GM23338 (cell line): Measurements from ENCODE around the gene SLC17A5. TPM values are rescaled to one million over a fixed set of nuclear protein-coding genes. Genes with fewer than 3 reads are reported as not detected.

Experiments used
- ATAC-seq: fragments of 200-7000 bp; cut with Tn5 transposase; 3 replicates; pipeline ENCODE4 v1.9.1; 2020
- DNase-seq: peaks from one replicate; pipeline ENCODE4 v3.0.0-alpha.2; 2015; ENCODE audit warnings: low spot score
- H2AFZ ChIP-seq: fragments of 200-600 bp; sonication (generic); 2 replicates; pipeline ENCODE4 v1.8.0; 2016; ENCODE audit warnings: antibody characterized with exemption, mild to moderate bottlenecking, moderate library complexity
- H3F3A ChIP-seq: fragments of 200-600 bp; sonication (generic); replicated peaks from 2 replicates; pipeline ENCODE4 v1.8.0; 2017; ENCODE audit warnings: antibody characterized with exemption, mixed run types, low read depth
- H3K27ac ChIP-seq: fragments of 200-600 bp; sonication (generic); 2 replicates; pipeline ENCODE4 v1.6.1; 2016; ENCODE audit warnings: low read depth
- H3K27me3 ChIP-seq: fragments of 200-600 bp; sonication (generic); 2 replicates; pipeline ENCODE4 v1.8.0; 2016; ENCODE audit warnings: mild to moderate bottlenecking, mixed run types, moderate library complexity; ENCODE audit not compliant: insufficient read depth
- H3K36me3 ChIP-seq: fragments of 200-600 bp; sonication (generic); 2 replicates; pipeline ENCODE4 v1.8.0; 2016; ENCODE audit warnings: mild to moderate bottlenecking; ENCODE audit not compliant: insufficient read depth
- H3K4me1 ChIP-seq: fragments of 200-600 bp; sonication (generic); 2 replicates; pipeline ENCODE4 v1.8.0; 2016; ENCODE audit warnings: mild to moderate bottlenecking, moderate library complexity; ENCODE audit not compliant: insufficient read depth
- H3K4me2 ChIP-seq: fragments of 200-600 bp; sonication (generic); 2 replicates; pipeline ENCODE4 v1.7.1; 2017; ENCODE audit warnings: mixed run types
- H3K4me3 ChIP-seq: fragments of 200-600 bp; sonication (generic); 2 replicates; pipeline ENCODE4 v1.6.1; 2016; ENCODE audit warnings: mixed run types
- H3K79me2 ChIP-seq: fragments of 200-600 bp; sonication (generic); replicated peaks from 2 replicates; pipeline ENCODE4 v1.8.0; 2017; ENCODE audit warnings: mild to moderate bottlenecking; ENCODE audit not compliant: insufficient read depth
- H3K9me2 ChIP-seq: fragments of 200-600 bp; sonication (generic); 2 replicates; pipeline ENCODE4 v1.8.0; 2017; ENCODE audit not compliant: insufficient read depth
- H4K20me1 ChIP-seq: fragments of 200-600 bp; sonication (generic); replicated peaks from 2 replicates; pipeline ENCODE4 v1.8.0; 2017; ENCODE audit warnings: mild to moderate bottlenecking; ENCODE audit not compliant: insufficient read depth
- H3K27ac Mint-ChIP-seq: 2 replicates; pipeline ENCODE4 v1.8.0; 2020; ENCODE audit warnings: inconsistent platforms, mild to moderate bottlenecking, moderate library complexity, mixed read lengths
- H3K27me3 Mint-ChIP-seq: 3 replicates; pipeline ENCODE4 v1.8.0; 2022; ENCODE audit warnings: low read depth, mild to moderate bottlenecking, moderate library complexity, mixed read lengths, inconsistent platforms; ENCODE audit not compliant: insufficient read depth, poor library complexity
- H3K36me3 Mint-ChIP-seq: 3 replicates; pipeline ENCODE4 v1.8.0; 2021; ENCODE audit warnings: low read depth, mild to moderate bottlenecking, inconsistent platforms, moderate library complexity, mixed read lengths
- H3K4me1 Mint-ChIP-seq: 3 replicates; pipeline ENCODE4 v1.8.0; 2020; ENCODE audit warnings: mild to moderate bottlenecking, inconsistent platforms, mixed read lengths
- H3K4me3 Mint-ChIP-seq: 3 replicates; pipeline ENCODE4 v1.8.0; 2021; ENCODE audit warnings: moderate library complexity, mild to moderate bottlenecking, inconsistent platforms, mixed read lengths
- H3K9me3 Mint-ChIP-seq: 3 replicates; pipeline ENCODE4 v1.8.0; 2020; ENCODE audit warnings: moderate library complexity, mild to moderate bottlenecking, inconsistent platforms, mixed read lengths
- CREB1 ChIP-seq: fragments of 250-450 bp; sonication (Bioruptor Pico); IDR thresholded peaks from 2 replicates; pipeline ENCODE4 v1.5.0; 2020; ENCODE audit warnings: low read depth, mild to moderate bottlenecking, moderate library complexity
- EZH2 ChIP-seq: fragments of 200-600 bp; sonication (generic); IDR thresholded peaks from one replicate; pipeline ENCODE4 v1.8.0; 2017; ENCODE audit warnings: antibody characterized with exemption, mild to moderate bottlenecking, low read depth; ENCODE audit not compliant: unreplicated experiment
- EZH2phosphoT487 ChIP-seq: fragments of 200-600 bp; sonication (generic); IDR thresholded peaks from one replicate; pipeline ENCODE4 v1.8.1; 2018; ENCODE audit warnings: antibody characterized with exemption; ENCODE audit not compliant: unreplicated experiment
- JUNB ChIP-seq: IDR thresholded peaks from one replicate; pipeline ENCODE4 v1.6.1; 2016; ENCODE audit warnings: antibody characterized with exemption; ENCODE audit not compliant: unreplicated experiment
- NANOG ChIP-seq: IDR thresholded peaks from 2 replicates; pipeline ENCODE4 v1.6.1; 2016; ENCODE audit warnings: antibody characterized with exemption, borderline replicate concordance
- POLR2AphosphoS5 ChIP-seq: IDR thresholded peaks from 2 replicates; pipeline ENCODE4 v1.6.1; 2016; ENCODE audit warnings: antibody characterized with exemption, low read depth
- STAT1 ChIP-seq: IDR thresholded peaks from one replicate; pipeline ENCODE4 v1.6.1; 2016; ENCODE audit warnings: antibody characterized with exemption; ENCODE audit not compliant: unreplicated experiment
- ZNF331 ChIP-seq: fragments of 250-450 bp; sonication (Bioruptor Pico); IDR thresholded peaks from 2 replicates; pipeline ENCODE4 v1.5.0; 2020; ENCODE audit warnings: low read depth, mild to moderate bottlenecking, moderate library complexity
- polyA plus RNA-seq: library from polyadenylated mRNA; unstranded; fragments of >200 nt; fragmentation: Nextera tagmentation; extraction: Ambion mirVana; gene quantifications from 2 replicates; pipeline ENCODE4 v1.2.1, GENCODE V29; 2016
- total RNA-seq: library from RNA; depleted of rRNA; stranded (reverse); fragments of >200 nt; shearing (Covaris generic); gene quantifications from 2 replicates; pipeline ENCODE4 v1.2.3, GENCODE V29; 2014
- TF ChIP-seq, protein P1 (sequence below): IDR thresholded peaks from one replicate; pipeline ENCODE4 v1.6.1; 2018; ENCODE audit warnings: antibody characterized with exemption; ENCODE audit not compliant: unreplicated experiment
- TF ChIP-seq, protein P2 (sequence below), 2 experiments: fragments of 200-600 bp in 1 of 2; sonication (generic) in 1 of 2; conservative IDR thresholded peaks; 2 replicates each; pipeline versions ENCODE4 v1.5.1 to v1.6.1; 2016 to 2017; ENCODE audit warnings: antibody characterized with exemption in 2 of 2, low read depth in 2 of 2, mild to moderate bottlenecking in 2 of 2, moderate library complexity in 1 of 2

SLC17A5 gene
- total and polyA plus RNA-seq, 2 experiments from 2014 or later, result 9.2 to 17.7 TPM

DNA sequence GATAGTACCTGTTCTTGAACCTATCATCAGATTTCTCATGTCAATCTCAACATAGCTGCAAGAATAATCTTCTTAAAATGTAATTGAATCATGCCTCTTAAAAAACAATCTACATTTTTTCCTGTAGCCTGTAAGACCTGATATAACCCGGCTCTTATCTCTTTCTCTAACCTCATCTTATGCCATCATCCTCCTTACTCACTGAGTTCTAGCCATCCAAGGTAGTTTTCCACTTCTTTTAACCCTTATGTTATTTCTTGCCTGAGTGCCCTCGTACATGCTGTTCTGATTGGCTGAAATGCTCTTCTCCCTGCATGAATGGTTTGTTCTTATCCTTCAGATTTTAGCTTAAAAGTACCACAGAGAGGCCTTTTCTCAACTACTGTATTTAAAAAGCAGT, 16.4 kb downstream of the SLC17A5 start:
- DNase-seq, result no peak
- H3K4me3 ChIP-seq, result no peak overlapping the region

DNA sequence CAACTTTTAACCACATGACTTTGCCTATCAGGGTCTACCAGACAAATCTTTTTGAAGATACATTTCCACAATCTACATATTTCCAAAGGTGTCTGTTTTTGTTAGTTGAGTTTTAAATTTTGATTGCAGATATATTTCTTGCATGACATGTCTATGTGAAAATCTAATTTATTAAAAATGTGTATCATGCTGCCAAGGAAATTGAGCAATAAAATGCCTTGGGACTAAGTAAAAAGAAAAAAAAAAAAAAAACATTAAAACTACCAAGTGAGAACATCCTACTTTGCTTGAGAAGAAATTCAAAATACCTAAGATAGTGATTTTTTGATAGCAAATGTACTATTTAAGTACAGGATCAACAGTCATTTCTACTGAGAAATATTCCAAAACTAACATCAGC, 17.7 kb downstream of the SLC17A5 start:
- no peaks in the 10 kb centered on the region for H3K9me3 Mint-ChIP-seq
- no peak overlapping the region for H3K27ac Mint-ChIP-seq
- Histone ChIP-seq H3F3A (no peaks in the 10 kb centered on the region), H2AFZ (no peak overlapping the region), H3K27me3 (no peaks in the 10 kb centered on the region), H3K4me2 (no peak overlapping the region), H3K4me1 (no peaks in the 10 kb centered on the region), H3K36me3 (peaks cover 17% of the 10 kb centered on the region), H3K79me2 (no peaks in the 10 kb centered on the region), H4K20me1 (no peaks in the 10 kb centered on the region), H3K4me3 (no peak overlapping the region), H3K9me2 (no peaks in the 10 kb centered on the region), H3K27ac (no peak overlapping the region)
- H3K4me1 Mint-ChIP-seq, result no peaks in the 10 kb centered on the region
- ATAC-seq (no peak), DNase-seq (no peak)
- peaks cover 15% of the 10 kb centered on the region for H3K36me3 Mint-ChIP-seq
- H3K27me3 Mint-ChIP-seq, result no peaks in the 10 kb centered on the region
- H3K4me3 Mint-ChIP-seq, result no peak overlapping the region
- TF ChIP-seq POLR2AphosphoS5 (no peak), STAT1 (no peak), ZNF331 (CRISPR knock-in tag) (no peak), EZH2 (no peak), EZH2phosphoT487 (no peak), NANOG (no peak), CREB1 (no peak)
- TF ChIP-seq, protein P1, sequence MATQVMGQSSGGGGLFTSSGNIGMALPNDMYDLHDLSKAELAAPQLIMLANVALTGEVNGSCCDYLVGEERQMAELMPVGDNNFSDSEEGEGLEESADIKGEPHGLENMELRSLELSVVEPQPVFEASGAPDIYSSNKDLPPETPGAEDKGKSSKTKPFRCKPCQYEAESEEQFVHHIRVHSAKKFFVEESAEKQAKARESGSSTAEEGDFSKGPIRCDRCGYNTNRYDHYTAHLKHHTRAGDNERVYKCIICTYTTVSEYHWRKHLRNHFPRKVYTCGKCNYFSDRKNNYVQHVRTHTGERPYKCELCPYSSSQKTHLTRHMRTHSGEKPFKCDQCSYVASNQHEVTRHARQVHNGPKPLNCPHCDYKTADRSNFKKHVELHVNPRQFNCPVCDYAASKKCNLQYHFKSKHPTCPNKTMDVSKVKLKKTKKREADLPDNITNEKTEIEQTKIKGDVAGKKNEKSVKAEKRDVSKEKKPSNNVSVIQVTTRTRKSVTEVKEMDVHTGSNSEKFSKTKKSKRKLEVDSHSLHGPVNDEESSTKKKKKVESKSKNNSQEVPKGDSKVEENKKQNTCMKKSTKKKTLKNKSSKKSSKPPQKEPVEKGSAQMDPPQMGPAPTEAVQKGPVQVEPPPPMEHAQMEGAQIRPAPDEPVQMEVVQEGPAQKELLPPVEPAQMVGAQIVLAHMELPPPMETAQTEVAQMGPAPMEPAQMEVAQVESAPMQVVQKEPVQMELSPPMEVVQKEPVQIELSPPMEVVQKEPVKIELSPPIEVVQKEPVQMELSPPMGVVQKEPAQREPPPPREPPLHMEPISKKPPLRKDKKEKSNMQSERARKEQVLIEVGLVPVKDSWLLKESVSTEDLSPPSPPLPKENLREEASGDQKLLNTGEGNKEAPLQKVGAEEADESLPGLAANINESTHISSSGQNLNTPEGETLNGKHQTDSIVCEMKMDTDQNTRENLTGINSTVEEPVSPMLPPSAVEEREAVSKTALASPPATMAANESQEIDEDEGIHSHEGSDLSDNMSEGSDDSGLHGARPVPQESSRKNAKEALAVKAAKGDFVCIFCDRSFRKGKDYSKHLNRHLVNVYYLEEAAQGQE, result no peak

More for the DNA sequence above, 16.4 kb downstream of the SLC17A5 start:
- H3F3A ChIP-seq, result no peaks in the 10 kb centered on the region
- Mint-ChIP-seq H3K4me1 (no peaks in the 10 kb centered on the region), H3K4me3 (no peak overlapping the region), H3K27ac (no peak overlapping the region), H3K9me3 (no peaks in the 10 kb centered on the region), H3K27me3 (no peaks in the 10 kb centered on the region), H3K36me3 (peaks cover 10% of the 10 kb centered on the region)
- no peaks in the 10 kb centered on the region for H3K4me1 ChIP-seq
- H3K4me2 ChIP-seq, result no peak overlapping the region
- H3K79me2 ChIP-seq, result no peaks in the 10 kb centered on the region
- no peaks in the 10 kb centered on the region for H3K27me3 ChIP-seq
- ATAC-seq, result no peak
- no peaks in the 10 kb centered on the region for H3K9me2 ChIP-seq
- H3K36me3 ChIP-seq, result peaks cover 17% of the 10 kb centered on the region
- H4K20me1 ChIP-seq, result no peaks in the 10 kb centered on the region
- H3K27ac ChIP-seq, result no peak overlapping the region
- TF ChIP-seq JUNB (no peak), CREB1 (no peak), NANOG (no peak), POLR2AphosphoS5 (no peak), EZH2 (no peak)
- TF ChIP-seq, protein P2, sequence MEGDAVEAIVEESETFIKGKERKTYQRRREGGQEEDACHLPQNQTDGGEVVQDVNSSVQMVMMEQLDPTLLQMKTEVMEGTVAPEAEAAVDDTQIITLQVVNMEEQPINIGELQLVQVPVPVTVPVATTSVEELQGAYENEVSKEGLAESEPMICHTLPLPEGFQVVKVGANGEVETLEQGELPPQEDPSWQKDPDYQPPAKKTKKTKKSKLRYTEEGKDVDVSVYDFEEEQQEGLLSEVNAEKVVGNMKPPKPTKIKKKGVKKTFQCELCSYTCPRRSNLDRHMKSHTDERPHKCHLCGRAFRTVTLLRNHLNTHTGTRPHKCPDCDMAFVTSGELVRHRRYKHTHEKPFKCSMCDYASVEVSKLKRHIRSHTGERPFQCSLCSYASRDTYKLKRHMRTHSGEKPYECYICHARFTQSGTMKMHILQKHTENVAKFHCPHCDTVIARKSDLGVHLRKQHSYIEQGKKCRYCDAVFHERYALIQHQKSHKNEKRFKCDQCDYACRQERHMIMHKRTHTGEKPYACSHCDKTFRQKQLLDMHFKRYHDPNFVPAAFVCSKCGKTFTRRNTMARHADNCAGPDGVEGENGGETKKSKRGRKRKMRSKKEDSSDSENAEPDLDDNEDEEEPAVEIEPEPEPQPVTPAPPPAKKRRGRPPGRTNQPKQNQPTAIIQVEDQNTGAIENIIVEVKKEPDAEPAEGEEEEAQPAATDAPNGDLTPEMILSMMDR (conservative IDR thresholded peaks at IDR 0.05; ENCODE audit: low read depth in 2 of 2), result no peak
- no peak overlapping the region for H2AFZ ChIP-seq
